HepG2 (cell line): ENCODE data around the gene UBE2Q2. TPM values are rescaled to one million over a fixed set of nuclear protein-coding genes. Genes with fewer than 3 reads are reported as not detected.

ENCODE experiments used
- ARNTL ChIP-seq: sonication (generic); formaldehyde crosslinking; IDR thresholded peaks from 2 replicates; pipeline ENCODE4 v1.4.0; 2020; ENCODE audit warnings: mild to moderate bottlenecking, missing genetic modification reagents
- CAMTA2 ChIP-seq: sonication (generic); formaldehyde crosslinking; IDR thresholded peaks from 2 replicates; pipeline ENCODE4 v1.4.0; 2020; ENCODE audit warnings: mild to moderate bottlenecking, missing genetic modification reagents, borderline replicate concordance
- ELF3 ChIP-seq: IDR thresholded peaks from 2 replicates; pipeline ENCODE4 v1.6.1; 2016; ENCODE audit warnings: missing genetic modification reagents, missing compliant biosample characterization
- HOMEZ ChIP-seq: IDR thresholded peaks from 2 replicates; pipeline ENCODE4 v1.6.1; 2016; ENCODE audit warnings: low read depth
- HOXD1 ChIP-seq: sonication (generic); formaldehyde crosslinking; IDR thresholded peaks from 2 replicates; pipeline ENCODE4 v1.5.0; 2020; ENCODE audit warnings: missing genetic modification reagents
- IKZF4 ChIP-seq: sonication (generic); formaldehyde crosslinking; IDR thresholded peaks from 2 replicates; pipeline ENCODE4 v1.5.1; 2020; ENCODE audit warnings: borderline replicate concordance, mild to moderate bottlenecking, low read depth, missing genetic modification reagents; ENCODE audit errors: not compliant biosample characterization
- MIER3 ChIP-seq: IDR thresholded peaks from 2 replicates; pipeline ENCODE4 v1.6.1; 2016; ENCODE audit warnings: missing compliant biosample characterization, borderline replicate concordance
- PCBP2 ChIP-seq: fragments of 200-400 bp; formaldehyde crosslinking; optimal IDR thresholded peaks from 2 replicates; pipeline ENCODE3; 2018; ENCODE audit warnings: low read length, low read depth; ENCODE audit not compliant: poor library complexity, severe bottlenecking
- PITX1 ChIP-seq: sonication (generic); formaldehyde crosslinking; IDR thresholded peaks from 2 replicates; pipeline ENCODE4 v1.5.1; 2020; ENCODE audit warnings: mild to moderate bottlenecking, missing genetic modification reagents
- RBAK ChIP-seq: sonication (generic); formaldehyde crosslinking; IDR thresholded peaks from 2 replicates; pipeline ENCODE4 v1.5.1; 2020; ENCODE audit warnings: mild to moderate bottlenecking, missing genetic modification reagents
- SIN3A ChIP-seq: IDR thresholded peaks from 2 replicates; pipeline ENCODE4 v1.6.1; 2011; ENCODE audit warnings: low read depth, mild to moderate bottlenecking, control low read depth, low read length, borderline replicate concordance
- SIX1 ChIP-seq: sonication (generic); formaldehyde crosslinking; IDR thresholded peaks from 2 replicates; pipeline ENCODE4 v1.4.0; 2020; ENCODE audit warnings: missing genetic modification reagents, borderline replicate concordance
- TEAD2 ChIP-seq: sonication (generic); formaldehyde crosslinking; IDR thresholded peaks from 2 replicates; pipeline ENCODE4 v1.9.0; 2021; ENCODE audit warnings: missing genetic modification reagents
- YEATS4 ChIP-seq: sonication (generic); formaldehyde crosslinking; IDR thresholded peaks from 2 replicates; pipeline ENCODE4 v1.4.0; 2020; ENCODE audit warnings: missing genetic modification reagents, borderline replicate concordance
- ZBTB20 ChIP-seq: sonication (generic); formaldehyde crosslinking; IDR thresholded peaks from 2 replicates; pipeline ENCODE4 v1.8.1; 2023; ENCODE audit warnings: missing genetic modification reagents, low read depth, mild to moderate bottlenecking, borderline replicate concordance
- ZNF337 ChIP-seq: sonication (generic); formaldehyde crosslinking; IDR thresholded peaks from 2 replicates; pipeline ENCODE4 v1.5.1; 2020; ENCODE audit warnings: missing genetic modification reagents, low read depth, mild to moderate bottlenecking, borderline replicate concordance
- ZNF33A ChIP-seq: sonication (generic); formaldehyde crosslinking; IDR thresholded peaks from 2 replicates; pipeline ENCODE4 v1.5.1; 2020; ENCODE audit warnings: missing genetic modification reagents, mild to moderate bottlenecking, moderate library complexity, borderline replicate concordance
- ZNF34 ChIP-seq: sonication (generic); formaldehyde crosslinking; IDR thresholded peaks from 2 replicates; pipeline ENCODE4 v1.4.0; 2020; ENCODE audit warnings: mild to moderate bottlenecking, missing genetic modification reagents, borderline replicate concordance
- ZNF431 ChIP-seq: sonication (generic); formaldehyde crosslinking; IDR thresholded peaks from 2 replicates; pipeline ENCODE4 v1.9.0; 2022; ENCODE audit warnings: missing genetic modification reagents, low read depth, mild to moderate bottlenecking, borderline replicate concordance
- ZNF446 ChIP-seq: sonication (generic); formaldehyde crosslinking; IDR thresholded peaks from 2 replicates; pipeline ENCODE4 v1.5.0; 2020; ENCODE audit warnings: mild to moderate bottlenecking, missing genetic modification reagents
- ZNF605 ChIP-seq: sonication (generic); formaldehyde crosslinking; IDR thresholded peaks from 2 replicates; pipeline ENCODE4 v1.8.0; 2022; ENCODE audit warnings: mild to moderate bottlenecking, missing genetic modification reagents
- ZNF607 ChIP-seq: sonication (generic); formaldehyde crosslinking; IDR thresholded peaks from 2 replicates; pipeline ENCODE4 v1.5.1; 2020; ENCODE audit warnings: missing genetic modification reagents, mild to moderate bottlenecking, borderline replicate concordance
- ZNF644 ChIP-seq: IDR thresholded peaks from 2 replicates; pipeline ENCODE4 v1.6.1; 2016; ENCODE audit warnings: low read depth
- ZNF713 ChIP-seq: sonication (generic); formaldehyde crosslinking; IDR thresholded peaks from 2 replicates; pipeline ENCODE4 v1.4.0; 2020; ENCODE audit warnings: mild to moderate bottlenecking, missing genetic modification reagents
- ZNF878 ChIP-seq: sonication (generic); formaldehyde crosslinking; IDR thresholded peaks from 2 replicates; pipeline ENCODE4 v1.8.1; 2023; ENCODE audit warnings: mild to moderate bottlenecking, missing genetic modification reagents, moderate library complexity
- polyA plus RNA-seq, 8 experiments: library from polyadenylated mRNA; depleted of rRNA in 3 of 8; stranded (reverse) in 7 of 8; unstranded in 1 of 8; fragments of >200 nt; fragmentation: Illumina TruSeq in 4 of 8; extraction: Trizol in 4 of 8; gene quantifications; 2 replicates each; pipeline versions ENCODE4 v1.2.1 to v1.2.3, GENCODE V29; 2011 to 2016; ENCODE audit warnings: low read depth in 4 of 8, missing spikeins in 1 of 8, mixed read lengths in 1 of 8; ENCODE audit not compliant: insufficient read depth in 1 of 8
- total RNA-seq, 5 experiments: library from RNA; depleted of rRNA; stranded (reverse); fragments of >200 nt; fragmentation: Illumina TruSeq; extraction: Trizol; gene quantifications; 2 replicates each; pipeline ENCODE4 v1.2.3, GENCODE V29; 2016; ENCODE audit warnings: low read depth in 1 of 5
- TF ChIP-seq, protein P1 (sequence below): sonication (generic); formaldehyde crosslinking; IDR thresholded peaks from 2 replicates; pipeline ENCODE4 v1.5.1; 2020; ENCODE audit warnings: missing genetic modification reagents, mild to moderate bottlenecking, borderline replicate concordance

UBE2Q2 gene
- total and polyA plus RNA-seq, 2 of the 13 experiments (the other 11 are each of a cell fraction or from before 2014, with no cell fraction given) = 10.6 to 20.4 TPM

DNA sequence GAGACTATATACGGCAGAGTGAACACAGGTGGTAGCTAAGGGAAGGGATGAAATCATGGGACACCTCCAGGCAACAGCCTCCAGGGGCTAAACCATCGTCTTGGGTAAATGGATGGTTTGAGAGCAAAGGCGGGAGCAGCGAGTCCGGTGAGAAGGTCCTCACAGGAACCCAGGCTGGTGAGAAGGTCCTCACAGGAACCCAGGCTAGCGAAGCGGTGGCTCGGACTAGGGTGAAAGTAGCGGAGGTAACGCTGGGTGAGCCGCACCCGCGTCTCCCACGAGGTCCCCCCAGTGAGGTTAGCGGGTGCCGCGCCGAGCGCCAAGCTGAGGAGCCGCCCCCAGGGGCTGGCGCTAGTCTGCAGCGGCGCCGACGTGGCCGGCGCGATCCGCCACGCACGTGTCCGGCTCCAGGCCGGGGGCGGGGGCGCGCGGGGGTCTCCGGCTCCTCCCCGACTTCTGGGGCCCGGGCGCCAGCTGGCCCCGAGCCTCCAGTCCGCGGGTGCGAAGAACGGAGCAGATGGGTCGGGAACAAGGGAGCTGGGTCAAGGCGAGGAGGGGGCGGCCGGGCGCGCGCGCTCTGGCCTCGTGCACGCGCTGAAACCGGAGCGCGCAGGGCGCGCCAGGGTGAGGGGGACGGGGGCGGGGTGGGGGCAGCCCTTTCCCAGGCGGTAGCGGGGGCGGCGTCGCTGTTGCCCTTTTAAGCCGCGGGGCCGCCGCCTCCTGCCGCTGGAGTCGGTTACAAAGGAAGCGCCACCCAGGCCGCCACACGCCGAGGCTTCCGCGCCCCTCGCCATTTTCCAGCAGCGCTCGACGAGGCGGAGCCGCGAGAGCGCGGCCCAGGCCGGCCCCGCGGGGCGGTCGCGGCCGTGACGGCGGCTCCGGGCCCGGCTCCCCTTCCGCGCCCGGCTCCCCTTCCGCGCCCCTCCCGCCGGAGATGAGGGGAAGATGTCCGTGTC is at the start of gene UBE2Q2 (continued):
- TF ChIP-seq ZNF34 (CRISPR knock-in tag) (no peak; the same call in 1 of the 2 replicates), ZNF878 (CRISPR knock-in tag) (no peak), PITX1 (no peak), SIX1 (CRISPR knock-in tag) (no peak), HOMEZ (CRISPR knock-in tag) (no peak), ZNF605 (CRISPR knock-in tag) (no peak), ZNF713 (CRISPR knock-in tag) (peak; percentile 38; the same call in 1 of the 2 replicates), MIER3 (CRISPR knock-in tag) (no peak), PCBP2 (no peak), ZBTB20 (CRISPR knock-in tag) (no peak), ZNF33A (CRISPR knock-in tag) (no peak), YEATS4 (CRISPR knock-in tag) (peak; percentile 61; the same call in 1 of the 2 replicates), ZNF607 (CRISPR knock-in tag) (no peak; the same call in 1 of the 2 replicates), ELF3 (CRISPR knock-in tag) (no peak), TEAD2 (CRISPR knock-in tag) (no peak; the same call in 1 of the 2 replicates), ZNF431 (no peak), ZNF337 (CRISPR knock-in tag) (no peak), ARNTL (CRISPR knock-in tag) (peak; percentile 65; the same call in 1 of the 2 replicates), RBAK (no peak), SIN3A (peak; percentile 34; the same call in 1 of the 2 replicates), ZNF644 (CRISPR knock-in tag) (no peak), CAMTA2 (CRISPR knock-in tag) (no peak), IKZF4 (CRISPR knock-in tag) (peak; percentile 6), ZNF446 (CRISPR knock-in tag) (peak; percentile 2; the same call in 1 of the 2 replicates), HOXD1 (no peak)
- TF ChIP-seq, protein P1, sequence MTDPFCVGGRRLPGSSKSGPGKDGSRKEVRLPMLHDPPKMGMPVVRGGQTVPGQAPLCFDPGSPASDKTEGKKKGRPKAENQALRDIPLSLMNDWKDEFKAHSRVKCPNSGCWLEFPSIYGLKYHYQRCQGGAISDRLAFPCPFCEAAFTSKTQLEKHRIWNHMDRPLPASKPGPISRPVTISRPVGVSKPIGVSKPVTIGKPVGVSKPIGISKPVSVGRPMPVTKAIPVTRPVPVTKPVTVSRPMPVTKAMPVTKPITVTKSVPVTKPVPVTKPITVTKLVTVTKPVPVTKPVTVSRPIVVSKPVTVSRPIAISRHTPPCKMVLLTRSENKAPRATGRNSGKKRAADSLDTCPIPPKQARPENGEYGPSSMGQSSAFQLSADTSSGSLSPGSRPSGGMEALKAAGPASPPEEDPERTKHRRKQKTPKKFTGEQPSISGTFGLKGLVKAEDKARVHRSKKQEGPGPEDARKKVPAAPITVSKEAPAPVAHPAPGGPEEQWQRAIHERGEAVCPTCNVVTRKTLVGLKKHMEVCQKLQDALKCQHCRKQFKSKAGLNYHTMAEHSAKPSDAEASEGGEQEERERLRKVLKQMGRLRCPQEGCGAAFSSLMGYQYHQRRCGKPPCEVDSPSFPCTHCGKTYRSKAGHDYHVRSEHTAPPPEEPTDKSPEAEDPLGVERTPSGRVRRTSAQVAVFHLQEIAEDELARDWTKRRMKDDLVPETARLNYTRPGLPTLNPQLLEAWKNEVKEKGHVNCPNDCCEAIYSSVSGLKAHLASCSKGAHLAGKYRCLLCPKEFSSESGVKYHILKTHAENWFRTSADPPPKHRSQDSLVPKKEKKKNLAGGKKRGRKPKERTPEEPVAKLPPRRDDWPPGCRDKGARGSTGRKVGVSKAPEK (CRISPR knock-in tag) = 0 out of 2 replicates have a peak, but pooled peaks have one; percentile 35
